K562 (cell line): ENCODE results near the gene RBM34. TPM values are rescaled to one million over a fixed set of nuclear protein-coding genes. Genes with fewer than 3 reads are reported as not detected.

Experiments
- ARNT ChIP-seq, 2 experiments: fragments of 450-650 bp; IDR thresholded peaks; 2 replicates each; pipeline ENCODE4 v1.6.1; 2016; ENCODE audit warnings: mild to moderate bottlenecking in 1 of 2
- BCOR ChIP-seq: fragments of 450-650 bp; IDR thresholded peaks from 2 replicates; pipeline ENCODE4 v1.6.1; 2016
- ETV6 ChIP-seq, 3 experiments: fragments of 150-350 bp in 1 of 3; sonication (generic) in 1 of 3; formaldehyde crosslinking in 1 of 3; IDR thresholded peaks; 2 replicates each; pipeline versions ENCODE4 v1.6.1 to v1.8.0; 2014 to 2022; ENCODE audit warnings: borderline replicate concordance in 2 of 3, low read depth in 2 of 3, antibody characterized with exemption in 1 of 3, low read length in 1 of 3, mild to moderate bottlenecking in 1 of 3, missing genetic modification reagents in 1 of 3
- JUND ChIP-seq, 2 experiments: IDR thresholded peaks; 2 replicates in 1 of 2; 3 replicates in 1 of 2; pipeline ENCODE4 v1.6.1; 2011; ENCODE audit warnings: borderline replicate concordance in 2 of 2, low read depth in 2 of 2, low read length in 2 of 2, improper control_type of control experiment in 1 of 2, missing biosample characterization in 1 of 2, missing genetic modification characterization in 1 of 2, missing genetic modification reagents in 1 of 2
- MAX ChIP-seq: sonication (generic); formaldehyde crosslinking; IDR thresholded peaks from 2 replicates; pipeline ENCODE4 v1.9.0; 2022; ENCODE audit warnings: mild to moderate bottlenecking, missing genetic modification reagents
- MTA1 ChIP-seq: fragments of 450-650 bp; IDR thresholded peaks from 2 replicates; pipeline ENCODE4 v1.6.1; 2017; ENCODE audit warnings: borderline replicate concordance
- MYBL2 ChIP-seq, 2 experiments: fragments of 450-650 bp in 1 of 2; sonication (generic) in 1 of 2; formaldehyde crosslinking in 1 of 2; IDR thresholded peaks; 2 replicates each; pipeline versions ENCODE4 v1.6.1 to v1.8.1; 2017 to 2022; ENCODE audit warnings: borderline replicate concordance in 1 of 2, inconsistent platforms in 1 of 2, low read depth in 1 of 2, mild to moderate bottlenecking in 1 of 2, missing genetic modification reagents in 1 of 2, moderate library complexity in 1 of 2
- NEUROD1 ChIP-seq: fragments of 150-350 bp; IDR thresholded peaks from 2 replicates; pipeline ENCODE4 v1.6.1; 2014; ENCODE audit warnings: borderline replicate concordance, low read length, low read depth; ENCODE audit not compliant: partially characterized antibody
- NRF1 ChIP-seq, 2 experiments: fragments of 450-650 bp; IDR thresholded peaks in 1 of 2; conservative IDR thresholded peaks in 1 of 2; 2 replicates each; pipeline ENCODE4 v1.6.1; 2014; ENCODE audit warnings: mild to moderate bottlenecking in 2 of 2
- RBM25 ChIP-seq: fragments of 200-400 bp; formaldehyde crosslinking; IDR thresholded peaks from 2 replicates; pipeline ENCODE4 v1.6.1; 2018; ENCODE audit warnings: low read length, low read depth, moderate library complexity; ENCODE audit not compliant: severe bottlenecking
- THRB ChIP-seq: fragments of 450-650 bp; formaldehyde crosslinking; conservative IDR thresholded peaks from 2 replicates; pipeline ENCODE4 v1.4.0; 2022; ENCODE audit warnings: mild to moderate bottlenecking, missing genetic modification characterization
- ZBTB5 ChIP-seq: fragments of 450-650 bp; IDR thresholded peaks from 2 replicates; pipeline ENCODE4 v1.6.1; 2017; ENCODE audit warnings: antibody characterized with exemption
- ZNF165 ChIP-seq: fragments of 250-450 bp; sonication (Bioruptor Pico); IDR thresholded peaks from 2 replicates; pipeline ENCODE4 v1.4.0; 2020; ENCODE audit warnings: borderline replicate concordance
- polyA plus RNA-seq, 8 experiments: library from polyadenylated mRNA; depleted of rRNA in 4 of 8; stranded (reverse) in 5 of 8; unstranded in 3 of 8; fragments of >200 nt; fragmentation: Nextera tagmentation in 2 of 8; fragmentation: Illumina TruSeq in 1 of 8; extraction: Ambion mirVana in 2 of 8; extraction: Trizol in 1 of 8; gene quantifications; 2 replicates each; pipeline versions ENCODE4 v1.2.1 to v1.2.3, GENCODE V29; 2011 to 2014; ENCODE audit warnings: inconsistent platforms in 1 of 8, missing spikeins in 1 of 8
- total RNA-seq, 7 experiments: library from RNA; depleted of rRNA in 6 of 7; stranded (reverse); fragments of >200 nt in 6 of 7; fragmentation: Illumina TruSeq in 2 of 7; extraction: Trizol in 2 of 7; gene quantifications; 2 replicates each; pipeline versions ENCODE4 v1.2.1 to v1.2.3, GENCODE V29; 2011 to 2021; ENCODE audit warnings: low replicate concordance in 1 of 7

Gene RBM34
- total and polyA plus RNA-seq, 9 of the 15 experiments (the other 6 are each of a cell fraction or from before 2014, with no cell fraction given): 64.0 to 178 (median 124) TPM

GRCh38 chr1:235206533-235207208 is 45.6 kb upstream of the RBM34 start (continued):
- TF ChIP-seq THRB (CRISPR knock-in tag) (no peak), NEUROD1 (no peak), MAX (CRISPR knock-in tag) (no peak), RBM25 (peak; percentile 66), ZNF165 (CRISPR knock-in tag) (no peak), ARNT (IDR thresholded peaks at IDR 0.05) (0 out of 4 replicates have a peak, but pooled peaks of 1 of the 2 experiments have one; percentile 56), ZBTB5 (peak; percentile 26; the same call in 1 of the 2 replicates), MTA1 (peak; percentile 53), ETV6 (IDR thresholded peaks at IDR 0.05; ENCODE audit: borderline replicate concordance in 1 of 2, low read depth in 2 of 2, low read length in 1 of 2) (no peak), ETV6 (CRISPR knock-in tag; IDR thresholded peaks at IDR 0.05; ENCODE audit: borderline replicate concordance) (no peak), BCOR (peak; percentile 74), JUND (IDR thresholded peaks at IDR 0.05; ENCODE audit: borderline replicate concordance, low read depth, low read length) (no peak), JUND (tag; IDR thresholded peaks at IDR 0.05; ENCODE audit: borderline replicate concordance, low read depth, low read length) (peak; percentile 63; the same call in 1 of the 3 replicates), MYBL2 (IDR thresholded peaks at IDR 0.05; ENCODE audit: low read depth) (peak; percentile 6; the same call in 1 of the 2 replicates), MYBL2 (CRISPR knock-in tag; IDR thresholded peaks at IDR 0.05; ENCODE audit: borderline replicate concordance) (no peak), NRF1 (conservative IDR thresholded peaks at IDR 0.05 in 1 of 2, IDR thresholded peaks at IDR 0.05 in 1 of 2) (no peak)
